DND-41 (cell line): ENCODE data around the gene TAF11L4.
"Not testable (repeated sequence)": the region's sequence is repeated elsewhere in the genome, so short reads cannot be mapped to it uniquely, and the experiment has no call there.

Source experiments
- ATAC-seq: fragments of 200-7000 bp; cut with Tn5 transposase; 3 replicates; pipeline ENCODE4 v1.9.1; 2021; ENCODE audit warnings: low read depth; ENCODE audit not compliant: insufficient read depth
- DNase-seq: peaks from one replicate; pipeline ENCODE4 v3.0.0-alpha.2; 2020
- H2AFZ ChIP-seq: 2 replicates; pipeline ENCODE4 v1.6.0; 2012; ENCODE audit warnings: low read depth, low read length
- H3K27ac ChIP-seq: 2 replicates; pipeline ENCODE4 v1.5.1; 2012; ENCODE audit warnings: low read length, inconsistent platforms
- H3K27me3 ChIP-seq: fragments of 200-600 bp; sonication (generic); 2 replicates; pipeline ENCODE4 v1.6.0; 2012; ENCODE audit warnings: low read length, mild to moderate bottlenecking, inconsistent platforms; ENCODE audit not compliant: insufficient read depth, poor library complexity
- H3K36me3 ChIP-seq: 2 replicates; pipeline ENCODE4 v1.5.1; 2012; ENCODE audit warnings: low read length, inconsistent platforms; ENCODE audit not compliant: insufficient read depth
- H3K4me1 ChIP-seq: 2 replicates; pipeline ENCODE4 v1.5.1; 2012; ENCODE audit warnings: mild to moderate bottlenecking, low read length; ENCODE audit not compliant: insufficient read depth
- H3K4me2 ChIP-seq: 2 replicates; pipeline ENCODE4 v1.6.0; 2012; ENCODE audit warnings: mild to moderate bottlenecking, moderate library complexity, low read length, inconsistent platforms; ENCODE audit not compliant: insufficient read depth
- H3K4me3 ChIP-seq, 2 experiments: fragments of 200-600 bp in 1 of 2; shearing (Covaris generic) in 1 of 2; 2 replicates each; pipeline ENCODE4 v1.5.1; 2012 to 2016; ENCODE audit warnings: inconsistent platforms in 2 of 2, low read length in 2 of 2, mild to moderate bottlenecking in 2 of 2, low read depth in 1 of 2, moderate library complexity in 1 of 2
- H3K79me2 ChIP-seq: 2 replicates; pipeline ENCODE4 v1.6.0; 2012; ENCODE audit warnings: low read length, inconsistent platforms; ENCODE audit not compliant: insufficient read depth
- H3K9ac ChIP-seq: 2 replicates; pipeline ENCODE4 v1.6.0; 2012; ENCODE audit warnings: low read depth, mild to moderate bottlenecking, inconsistent platforms, low read length, moderate library complexity
- H3K9me3 ChIP-seq: 2 replicates; pipeline ENCODE4 v1.5.1; 2012; ENCODE audit warnings: low read length, moderate library complexity, mild to moderate bottlenecking, inconsistent platforms; ENCODE audit not compliant: insufficient read depth, severe bottlenecking
- H4K20me1 ChIP-seq: 2 replicates; pipeline ENCODE4 v1.6.0; 2012; ENCODE audit warnings: low read length; ENCODE audit not compliant: insufficient read depth
- EZH2 ChIP-seq: IDR thresholded peaks from 3 replicates; pipeline ENCODE4 v1.6.1; 2012; ENCODE audit warnings: borderline replicate concordance, low read depth, mild to moderate bottlenecking, moderate library complexity, low read length, inconsistent platforms; ENCODE audit not compliant: severe bottlenecking
- TF ChIP-seq, protein P1 (sequence below): IDR thresholded peaks from 2 replicates; pipeline ENCODE4 v1.5.1; 2012; ENCODE audit warnings: borderline replicate concordance, low read length, moderate library complexity, mild to moderate bottlenecking; ENCODE audit not compliant: poor library complexity, severe bottlenecking; ENCODE audit errors: extremely low read depth

TAF11L4 gene

DNA sequence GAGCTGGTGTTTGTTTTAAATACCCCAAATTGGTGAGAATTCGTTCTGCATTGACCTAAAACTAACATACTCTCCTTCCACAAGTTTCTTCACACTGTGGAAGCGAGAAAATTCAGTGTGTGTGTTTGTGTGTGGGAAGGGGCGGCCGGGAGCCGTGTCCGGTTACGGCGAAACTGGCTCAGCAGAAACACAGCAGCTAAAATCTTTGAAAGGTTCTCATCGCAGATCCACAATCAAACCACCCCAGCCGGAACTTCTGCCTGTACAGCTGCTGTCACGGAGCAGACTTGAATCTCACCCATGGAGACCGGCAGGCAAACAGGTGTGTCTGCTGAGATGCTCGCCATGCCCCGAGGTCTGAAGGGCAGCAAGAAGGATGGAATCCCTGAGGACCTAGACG lies at the start of gene TAF11L4:
Gene TAF11L4 (plus strand): TSS at position 301 of the 400 bp plus-strand sequence.
- not testable (repeated sequence) for H2AFZ ChIP-seq, H3K9me3 ChIP-seq, H3K4me3 ChIP-seq, H3K27ac ChIP-seq, H3K27me3 ChIP-seq, H3K36me3 ChIP-seq, H3K79me2 ChIP-seq, DNase-seq, H3K9ac ChIP-seq, H3K4me1 ChIP-seq, H3K4me2 ChIP-seq, ATAC-seq, H4K20me1 ChIP-seq

DNA sequence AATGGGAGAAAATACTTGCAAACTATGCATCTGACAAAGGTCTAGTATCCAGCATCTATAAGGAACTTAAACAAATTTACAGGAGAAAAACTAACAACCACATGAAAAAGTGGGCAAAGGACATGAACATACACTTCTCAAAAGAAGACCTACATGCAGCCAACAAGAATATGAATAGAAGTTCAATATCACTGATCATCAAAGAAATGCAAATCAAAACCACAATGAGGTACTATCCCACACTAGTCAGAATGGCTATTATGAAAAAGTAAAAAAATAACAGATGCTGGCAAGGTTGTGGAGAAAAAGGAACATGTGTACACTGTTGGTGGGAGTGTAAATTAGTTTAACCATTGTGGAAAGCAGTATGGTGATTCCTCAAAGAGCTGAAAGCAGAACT lies 46.5 kb upstream of the TAF11L4 start:
- H3K4me1 ChIP-seq, DNase-seq, H2AFZ ChIP-seq, H3K36me3 ChIP-seq, H3K4me3 ChIP-seq, H3K27me3 ChIP-seq, H3K79me2 ChIP-seq, H4K20me1 ChIP-seq, H3K4me2 ChIP-seq, ATAC-seq, H3K9me3 ChIP-seq, H3K9ac ChIP-seq, H3K27ac ChIP-seq: not testable (repeated sequence)

DNA sequence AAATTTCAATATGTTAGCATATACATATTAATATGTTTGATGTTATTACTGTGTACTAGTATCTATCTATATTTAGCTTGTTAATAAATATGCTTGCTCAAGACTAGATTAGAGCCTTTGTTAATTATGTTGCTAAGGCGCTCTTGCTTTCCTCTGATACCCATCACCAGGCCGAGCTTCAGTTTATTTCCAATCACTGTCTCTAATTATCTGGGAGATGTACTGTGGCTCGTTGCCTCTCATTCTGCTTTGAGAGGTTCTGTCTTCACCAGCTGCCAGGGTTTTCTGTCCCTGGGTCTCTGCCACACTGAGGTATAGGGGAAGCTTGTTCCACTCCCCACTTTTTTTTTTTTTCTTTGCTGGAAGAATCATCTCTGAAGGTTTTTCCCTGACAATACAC lies 44.6 kb upstream of the TAF11L4 start:
- no peak for ATAC-seq
- no peak for DNase-seq

DNA sequence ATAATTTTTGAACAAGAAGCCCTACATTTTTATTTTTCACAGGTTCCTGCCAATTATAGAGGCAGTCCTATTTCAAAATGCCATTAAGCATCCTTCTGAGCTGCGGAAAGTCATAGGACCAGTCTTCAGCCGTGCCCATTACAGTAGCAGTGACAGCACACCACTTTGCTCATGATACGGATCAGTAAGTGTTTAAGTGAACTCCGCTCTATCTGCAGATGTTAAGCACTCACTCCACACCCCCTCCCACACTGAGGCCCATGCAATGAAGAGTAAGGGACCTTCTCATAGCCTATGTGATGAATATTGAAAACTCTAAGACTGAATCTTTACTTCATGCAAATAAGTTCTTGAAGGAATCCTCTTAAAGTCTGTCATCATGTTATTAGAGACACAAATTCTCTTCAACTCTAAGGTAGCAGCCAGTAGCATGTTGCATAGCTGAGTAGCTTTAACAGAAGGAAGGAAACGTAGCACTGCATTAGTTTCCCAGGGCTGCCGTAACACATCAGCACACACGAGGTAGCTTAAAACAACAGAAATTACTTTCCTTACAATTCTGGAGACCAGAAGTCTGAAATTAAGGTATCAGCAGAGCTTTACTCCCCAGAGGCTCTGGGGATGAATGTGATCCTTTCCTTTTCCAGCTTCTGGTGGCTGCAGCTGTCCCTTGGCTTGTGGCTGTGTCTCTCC lies 43.9 kb upstream of the TAF11L4 start:
- Histone ChIP-seq H4K20me1 (no peaks in the 10 kb centered on the region), H3K79me2 (no peaks in the 10 kb centered on the region), H3K27ac (no peak overlapping the region), H3K4me3 (no peak overlapping the region), H3K9ac (no peak overlapping the region), H3K4me2 (no peak overlapping the region), H2AFZ (no peak overlapping the region), H3K36me3 (no peaks in the 10 kb centered on the region), H3K9me3 (no peaks in the 10 kb centered on the region), H3K4me1 (no peaks in the 10 kb centered on the region), H3K27me3 (no peaks in the 10 kb centered on the region)
- no peak for TF ChIP-seq EZH2
- TF ChIP-seq, protein P1, sequence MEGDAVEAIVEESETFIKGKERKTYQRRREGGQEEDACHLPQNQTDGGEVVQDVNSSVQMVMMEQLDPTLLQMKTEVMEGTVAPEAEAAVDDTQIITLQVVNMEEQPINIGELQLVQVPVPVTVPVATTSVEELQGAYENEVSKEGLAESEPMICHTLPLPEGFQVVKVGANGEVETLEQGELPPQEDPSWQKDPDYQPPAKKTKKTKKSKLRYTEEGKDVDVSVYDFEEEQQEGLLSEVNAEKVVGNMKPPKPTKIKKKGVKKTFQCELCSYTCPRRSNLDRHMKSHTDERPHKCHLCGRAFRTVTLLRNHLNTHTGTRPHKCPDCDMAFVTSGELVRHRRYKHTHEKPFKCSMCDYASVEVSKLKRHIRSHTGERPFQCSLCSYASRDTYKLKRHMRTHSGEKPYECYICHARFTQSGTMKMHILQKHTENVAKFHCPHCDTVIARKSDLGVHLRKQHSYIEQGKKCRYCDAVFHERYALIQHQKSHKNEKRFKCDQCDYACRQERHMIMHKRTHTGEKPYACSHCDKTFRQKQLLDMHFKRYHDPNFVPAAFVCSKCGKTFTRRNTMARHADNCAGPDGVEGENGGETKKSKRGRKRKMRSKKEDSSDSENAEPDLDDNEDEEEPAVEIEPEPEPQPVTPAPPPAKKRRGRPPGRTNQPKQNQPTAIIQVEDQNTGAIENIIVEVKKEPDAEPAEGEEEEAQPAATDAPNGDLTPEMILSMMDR = no peak
- ATAC-seq (no peak), DNase-seq (no peak)

More for the DNA sequence above, 44.6 kb upstream of the TAF11L4 start:
- no peak overlapping the region for H3K9ac ChIP-seq
- H3K4me1 ChIP-seq = no peaks in the 10 kb centered on the region
- no peak for TF ChIP-seq EZH2
- TF ChIP-seq, protein P1 = no peak
- no peaks in the 10 kb centered on the region for H3K79me2 ChIP-seq
- H3K9me3 ChIP-seq = no peaks in the 10 kb centered on the region
- H4K20me1 ChIP-seq = no peaks in the 10 kb centered on the region
- no peak overlapping the region for H3K4me3 ChIP-seq
- no peak overlapping the region for H3K27ac ChIP-seq
- no peak overlapping the region for H3K4me2 ChIP-seq
- no peaks in the 10 kb centered on the region for H3K36me3 ChIP-seq
- H2AFZ ChIP-seq = no peak overlapping the region
- H3K27me3 ChIP-seq = no peaks in the 10 kb centered on the region
